HEK293T (cell line): ENCODE results near the gene TAF5.
"Not testable (repeated sequence)": the region's sequence is repeated elsewhere in the genome, so short reads cannot be mapped to it uniquely, and the experiment has no call there.

Experiments used
- CTCF ChIA-PET: fragments of 350-600 bp; formaldehyde crosslinking; extraction: SDS; loops from one replicate; lab custom pipeline; 2021; ENCODE audit warnings: antibody characterized with exemption, inconsistent platforms; lab: Yijun Ruan, JAX
- POLR2A ChIA-PET: fragments of 350-600 bp; formaldehyde crosslinking; extraction: SDS; loops from one replicate; lab custom pipeline; 2020; ENCODE audit warnings: antibody characterized with exemption, inconsistent platforms; lab: Yijun Ruan, JAX
- DNase-seq: peaks from one replicate; pipeline ENCODE4 v3.0.0; 2012; ENCODE audit warnings: mixed read lengths; ENCODE audit errors: extremely low spot score
- ARNT ChIP-seq: fragments of 450-650 bp; IDR thresholded peaks from 2 replicates; pipeline ENCODE4 v1.6.1; 2017; ENCODE audit warnings: mild to moderate bottlenecking
- BHLHE40 ChIP-seq: fragments of 450-650 bp; IDR thresholded peaks from 2 replicates; pipeline ENCODE4 v1.6.1; 2016; ENCODE audit warnings: mild to moderate bottlenecking, moderate library complexity, borderline replicate concordance
- CTBP1 ChIP-seq: fragments of 450-650 bp; IDR thresholded peaks from 2 replicates; pipeline ENCODE4 v1.6.1; 2016; ENCODE audit warnings: borderline replicate concordance
- ELF4 ChIP-seq: fragments of 450-650 bp; IDR thresholded peaks from 2 replicates; pipeline ENCODE4 v1.6.1; 2017; ENCODE audit warnings: antibody characterized with exemption
- FOXA1 ChIP-seq: fragments of 450-650 bp; IDR thresholded peaks from 2 replicates; pipeline ENCODE4 v1.6.1; 2016; ENCODE audit warnings: mild to moderate bottlenecking
- FOXK2 ChIP-seq: fragments of 450-650 bp; IDR thresholded peaks from 2 replicates; pipeline ENCODE4 v1.6.1; 2016; ENCODE audit warnings: mild to moderate bottlenecking
- FOXM1 ChIP-seq: fragments of 450-650 bp; IDR thresholded peaks from 2 replicates; pipeline ENCODE4 v1.6.1; 2017; ENCODE audit warnings: mild to moderate bottlenecking, borderline replicate concordance
- HDGF ChIP-seq: fragments of 450-650 bp; IDR thresholded peaks from 2 replicates; pipeline ENCODE4 v1.6.1; 2017; ENCODE audit warnings: antibody characterized with exemption, borderline replicate concordance
- L3MBTL2 ChIP-seq: fragments of 450-650 bp; conservative IDR thresholded peaks from 2 replicates; pipeline ENCODE4 v1.6.1; 2016; ENCODE audit warnings: mild to moderate bottlenecking
- LEF1 ChIP-seq: fragments of 450-650 bp; IDR thresholded peaks from 2 replicates; pipeline ENCODE4 v1.6.1; 2017; ENCODE audit warnings: mild to moderate bottlenecking, borderline replicate concordance
- NFRKB ChIP-seq: fragments of 450-650 bp; IDR thresholded peaks from 2 replicates; pipeline ENCODE4 v1.6.1; 2016; ENCODE audit warnings: mild to moderate bottlenecking, moderate library complexity
- PKNOX1 ChIP-seq: fragments of 450-650 bp; IDR thresholded peaks from 2 replicates; pipeline ENCODE4 v1.6.1; 2016
- SP1 ChIP-seq: fragments of 450-650 bp; IDR thresholded peaks from 2 replicates; pipeline ENCODE4 v1.6.1; 2017
- SUZ12 ChIP-seq: fragments of 450-650 bp; IDR thresholded peaks from 2 replicates; pipeline ENCODE4 v1.6.1; 2016; ENCODE audit warnings: mild to moderate bottlenecking
- TARDBP ChIP-seq: fragments of 450-650 bp; IDR thresholded peaks from 2 replicates; pipeline ENCODE4 v1.6.1; 2016
- ZNF384 ChIP-seq: fragments of 450-650 bp; IDR thresholded peaks from 2 replicates; pipeline ENCODE4 v1.6.1; 2016

Gene TAF5

GRCh38 chr10:103355906-103356599 is 11.7 kb upstream of the TAF5 start:
- no peak for TF ChIP-seq HDGF
- TF ChIP-seq TARDBP: no peak
- no peak for TF ChIP-seq L3MBTL2
- no peak for TF ChIP-seq PKNOX1
- no peak for TF ChIP-seq FOXM1
- no peak for TF ChIP-seq ELF4
- TF ChIP-seq SUZ12: no peak
- no peak for TF ChIP-seq ZNF384
- no peak for TF ChIP-seq CTBP1
- TF ChIP-seq BHLHE40: no peak
- TF ChIP-seq FOXA1: no peak
- no peak for TF ChIP-seq SP1
- TF ChIP-seq FOXK2: no peak
- TF ChIP-seq LEF1: no peak
- TF ChIP-seq ARNT: no peak
- no peak for TF ChIP-seq NFRKB
- CTCF ChIA-PET: no interaction called here
- POLR2A ChIA-PET: interaction anchor here (1.3 kb wide), 1 partner anchor 12 kb away, joined by 5 read pairs; the partner anchor contains the start of gene TAF5
- DNase-seq: no peak

- CTCF ChIA-PET, POLR2A ChIA-PET, DNase-seq: not testable (repeated sequence)
Observed at GRCh38 chr10:103359493-103359892, 8.3 kb upstream of the TAF5 start.

- POLR2A ChIA-PET, DNase-seq, CTCF ChIA-PET: not testable (repeated sequence)
Observed at GRCh38 chr10:103360791-103361190, 7.0 kb upstream of the TAF5 start.

GRCh38 chr10:103367379-103367781 is 396 bp upstream of the TAF5 start:
- DNase-seq: peak; percentile 17
- peak; percentile 82 for TF ChIP-seq ZNF384
- TF ChIP-seq PKNOX1: 0 out of 2 replicates have a peak, but pooled peaks have one; percentile 0
- TF ChIP-seq CTBP1: 0 out of 2 replicates have a peak, but pooled peaks have one; percentile 13
- no peak for TF ChIP-seq ELF4
- TF ChIP-seq SUZ12: no peak
- POLR2A ChIA-PET: interaction anchor here (0.6 to 3.6 kb wide), 6 partner anchors 14 to 124 kb away, joined by 3 to 31 read pairs (median 3); partner anchors contain the start of genes ATP5MK, PCGF6 and PDCD11
- CTCF ChIA-PET: interaction anchor here (0.6 kb wide), 1 partner anchor 415 kb away, joined by 4 read pairs; no protein-coding TSS in a partner anchor

- ChIA-PET CTCF (no interaction called here), POLR2A (interaction anchor here (0.7 to 1.2 kb wide), 2 partner anchors 22 kb away, joined by 3 read pairs; partner anchors contain the start of gene ATP5MK)
- TF ChIP-seq PKNOX1 (no peak), ZNF384 (no peak), FOXA1 (no peak), HDGF (no peak), ARNT (no peak), LEF1 (no peak), ELF4 (no peak), NFRKB (no peak), L3MBTL2 (no peak), BHLHE40 (no peak), SUZ12 (no peak)
- no peak for DNase-seq
Observed at GRCh38 chr10:103373544-103373943, 5.8 kb downstream of the TAF5 start.

GRCh38 chr10:103374263-103374662 is 6.5 kb downstream of the TAF5 start:
- POLR2A ChIA-PET: interaction anchor here (0.7 kb wide), 1 partner anchor 21 kb away, joined by 3 read pairs; no protein-coding TSS in a partner anchor
- DNase-seq: no peak
- CTCF ChIA-PET: no interaction called here
- no peak for TF ChIP-seq FOXK2
- no peak for TF ChIP-seq BHLHE40
- TF ChIP-seq ZNF384: no peak
- no peak for TF ChIP-seq TARDBP
- no peak for TF ChIP-seq HDGF
- TF ChIP-seq ARNT: no peak
- no peak for TF ChIP-seq NFRKB
- no peak for TF ChIP-seq L3MBTL2
- no peak for TF ChIP-seq LEF1
- TF ChIP-seq CTBP1: no peak
- TF ChIP-seq SP1: no peak
- TF ChIP-seq SUZ12: no peak
- no peak for TF ChIP-seq PKNOX1
- no peak for TF ChIP-seq ELF4
- TF ChIP-seq FOXM1: no peak
- TF ChIP-seq FOXA1: no peak
